ENCODE data around the gene ZCCHC7. TPM values are rescaled to one million over a fixed set of nuclear protein-coding genes. Genes with fewer than 3 reads are reported as not detected.

Gene ZCCHC7
- total RNA-seq, 1 experiment from 2014 or later: 31.2 TPM

DNA sequence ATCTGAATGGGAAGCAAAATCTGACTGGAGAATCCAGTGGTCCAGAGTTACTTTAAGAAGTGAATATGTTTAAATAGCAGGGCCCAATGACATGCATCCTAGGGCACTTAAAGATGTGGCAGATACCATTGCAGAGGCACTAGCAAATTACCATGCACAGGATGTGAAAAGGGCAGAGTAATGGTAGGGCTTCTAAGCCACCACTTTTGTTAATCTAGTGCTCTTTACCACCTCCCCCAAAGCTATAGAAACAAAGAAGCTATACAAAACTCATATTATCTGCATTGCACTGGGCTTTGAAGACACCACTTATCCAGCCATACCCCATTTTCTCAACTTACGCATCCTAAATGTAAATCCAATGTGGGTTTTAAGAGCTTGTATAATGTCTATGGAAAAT, 81.2 kb downstream of the ZCCHC7 start:
- H3K4me3 ChIP-seq (replicated peaks in 1 of 2; ENCODE audit: low read depth in 1 of 2, low read length in 2 of 2): no peak overlapping the region
- peaks cover 25% of the 10 kb centered on the region for H3K79me2 ChIP-seq (ENCODE audit: insufficient read depth, low read length)
- H3K4me2 ChIP-seq (ENCODE audit: low read length): no peak overlapping the region
- ChIA-PET CTCF (no interaction called here), POLR2A (no interaction called here), RAD21 (ENCODE audit: low non-redundant PET in 1 of 2, low total read pairs in 2 of 2, uncharacterized antibody in 2 of 2, unreplicated experiment in 2 of 2) (no interaction called here)
- H3K27ac ChIP-seq (ENCODE audit: low read depth, low read length): no peak overlapping the region
- H3K36me3 ChIP-seq (ENCODE audit: control insufficient read depth in 1 of 2, insufficient read depth in 2 of 2, low read length in 2 of 2): peaks cover 0 to 5% of the 10 kb centered on the region in 2 experiments; a peak in 1 of 4 replicates
- ATAC-seq (no peak), DNase-seq (ENCODE audit: low read depth, low spot score) (no peak)
- H2AFZ ChIP-seq (ENCODE audit: low read depth, low read length, poor library complexity, severe bottlenecking): no peak overlapping the region
- H4K20me1 ChIP-seq (ENCODE audit: insufficient read depth): no peaks in the 10 kb centered on the region
- no peaks in the 10 kb centered on the region for H3K27me3 ChIP-seq (ENCODE audit: insufficient read depth, low read length)
- no peak overlapping the region for H3K9ac ChIP-seq (ENCODE audit: low read length)
- no TSS peak for BruUV-seq (replicated peaks)
- no peaks in the 10 kb centered on the region for H3K9me3 ChIP-seq (ENCODE audit: control insufficient read depth in 1 of 2, insufficient read depth in 1 of 2, low read depth in 1 of 2, low read length in 2 of 2)
- TF ChIP-seq SIN3A (IDR thresholded peaks at IDR 0.05; ENCODE audit: low read depth) (no peak), EGR1 (IDR thresholded peaks at IDR 0.05; ENCODE audit: low read depth) (no peak), EZH2 (IDR thresholded peaks at IDR 0.05) (no peak), FOSL1 (IDR thresholded peaks at IDR 0.05; ENCODE audit: low read depth) (no peak), ZFX (IDR thresholded peaks at IDR 0.05) (no peak), POLR2AphosphoS5 (IDR thresholded peaks at IDR 0.05; ENCODE audit: low read depth, low read length) (no peak), SP1 (IDR thresholded peaks at IDR 0.05; ENCODE audit: low read depth) (no peak), JUND (IDR thresholded peaks at IDR 0.05) (no peak), POLR2A (IDR thresholded peaks at IDR 0.05; ENCODE audit: borderline replicate concordance, extremely low read depth, insufficient read depth, insufficient read length) (no peak), RAD21 (IDR thresholded peaks at IDR 0.05; ENCODE audit: low read depth) (no peak), ELF1 (IDR thresholded peaks at IDR 0.05; ENCODE audit: borderline replicate concordance, low read depth) (no peak), SRF (IDR thresholded peaks at IDR 0.05; ENCODE audit: low read depth) (no peak), ZNF274 (IDR thresholded peaks at IDR 0.05; ENCODE audit: low read depth, low read length) (no peak), ATF3 (IDR thresholded peaks at IDR 0.05) (no peak)
- TF ChIP-seq, protein P1, sequence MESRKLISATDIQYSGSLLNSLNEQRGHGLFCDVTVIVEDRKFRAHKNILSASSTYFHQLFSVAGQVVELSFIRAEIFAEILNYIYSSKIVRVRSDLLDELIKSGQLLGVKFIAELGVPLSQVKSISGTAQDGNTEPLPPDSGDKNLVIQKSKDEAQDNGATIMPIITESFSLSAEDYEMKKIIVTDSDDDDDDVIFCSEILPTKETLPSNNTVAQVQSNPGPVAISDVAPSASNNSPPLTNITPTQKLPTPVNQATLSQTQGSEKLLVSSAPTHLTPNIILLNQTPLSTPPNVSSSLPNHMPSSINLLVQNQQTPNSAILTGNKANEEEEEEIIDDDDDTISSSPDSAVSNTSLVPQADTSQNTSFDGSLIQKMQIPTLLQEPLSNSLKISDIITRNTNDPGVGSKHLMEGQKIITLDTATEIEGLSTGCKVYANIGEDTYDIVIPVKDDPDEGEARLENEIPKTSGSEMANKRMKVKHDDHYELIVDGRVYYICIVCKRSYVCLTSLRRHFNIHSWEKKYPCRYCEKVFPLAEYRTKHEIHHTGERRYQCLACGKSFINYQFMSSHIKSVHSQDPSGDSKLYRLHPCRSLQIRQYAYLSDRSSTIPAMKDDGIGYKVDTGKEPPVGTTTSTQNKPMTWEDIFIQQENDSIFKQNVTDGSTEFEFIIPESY (IDR thresholded peaks at IDR 0.05; ENCODE audit: extremely low read depth, insufficient replicate concordance, low read length): no peak
- H3K4me1 ChIP-seq (ENCODE audit: control insufficient read depth in 1 of 2, insufficient read depth in 2 of 2, low read length in 2 of 2): peaks cover 8% of the 10 kb centered on the region in 2 experiments
- intact Hi-C loops (cut with micrococcal nuclease): no loop called here
- H3K9me2 ChIP-seq (ENCODE audit: insufficient read depth): no peaks in the 10 kb centered on the region

Data from HCT116 (cell line).